Measurements from ENCODE around the gene FGF9.

Gene FGF9

GRCh38 chr13:21752501-21752900 is 81.6 kb downstream of the FGF9 start:
- H3K36me3 ChIP-seq, result no peaks in the 10 kb centered on the region
- peaks cover 2% of the 10 kb centered on the region for H3K9me3 ChIP-seq (ENCODE audit: severe bottlenecking)
- no peak overlapping the region for H3K4me3 ChIP-seq (ENCODE audit: low read depth, low read length)
- no peak overlapping the region for H3K27ac ChIP-seq
- H3K27me3 ChIP-seq (ENCODE audit: insufficient read depth, low read depth, severe bottlenecking), result peaks cover 91% of the 10 kb centered on the region
- DNase-seq, result no peak
- no peak for TF ChIP-seq CTCF (IDR thresholded peaks at IDR 0.05; ENCODE audit: low read depth, low read length)

- Histone ChIP-seq H3K9me3 (ENCODE audit: severe bottlenecking) (peaks cover 2% of the 10 kb centered on the region), H3K36me3 (no peaks in the 10 kb centered on the region), H3K27ac (no peak overlapping the region), H3K27me3 (ENCODE audit: insufficient read depth, low read depth, severe bottlenecking) (peaks cover 92% of the 10 kb centered on the region), H3K4me3 (ENCODE audit: low read depth, low read length) (no peak overlapping the region)
- no peak for DNase-seq
- no peak for TF ChIP-seq CTCF (IDR thresholded peaks at IDR 0.05; ENCODE audit: low read depth, low read length)
Measured at GRCh38 chr13:21753117-21753729, 82.3 kb downstream of the FGF9 start.

Measured in WERI-Rb-1 (cell line).